A549 (cell line): ENCODE data around the gene GSTO2. TPM values are rescaled to one million over a fixed set of nuclear protein-coding genes. Genes with fewer than 3 reads are reported as not detected.

ENCODE experiments used
- ATAC-seq, 2 experiments: fragments of 200-7000 bp in 1 of 2; fragments of >200 bp in 1 of 2; cut with Nextera tagmentation in 1 of 2; cut with Tn5 transposase in 1 of 2; 3 replicates each; pipeline versions ENCODE4 v1.8.0 to v1.9.1; 2018 to 2020; ENCODE audit warnings: mild to moderate bottlenecking in 1 of 2, moderate library complexity in 1 of 2
- CTCF ChIA-PET: fragments of 300-600 bp; sonication (Branson Sonifier 250); formaldehyde crosslinking; extraction: SDS; loops from one replicate; lab custom pipeline; 2021; ENCODE audit warnings: antibody characterized with exemption, inconsistent platforms; lab: Yijun Ruan, JAX
- POLR2A ChIA-PET: fragments of 350-600 bp; formaldehyde crosslinking; extraction: SDS; loops from one replicate; lab custom pipeline; 2021; ENCODE audit warnings: antibody characterized with exemption, inconsistent platforms; lab: Yijun Ruan, JAX
- DNase-seq, 2 experiments: peaks; one replicate each; pipeline versions ENCODE4 v3.0.0 to v3.0.0-alpha.2; 2011 to 2016; ENCODE audit warnings: low read depth in 1 of 2, low spot score in 1 of 2
- FAIRE-seq: peaks from 2 replicates; lab custom pipeline; 2011; peaks lifted over from hg19 to GRCh38; lab: Jason Lieb, UNC
- H3K27ac ChIP-seq, 2 experiments: fragments of >200 bp; sonication (Bioruptor Twin); formaldehyde crosslinking; 3 replicates each; pipeline ENCODE4 v1.5.1; 2016 to 2017
- H3K4me1 ChIP-seq: fragments of >200 bp; sonication (Bioruptor Twin); formaldehyde crosslinking; 3 replicates; pipeline ENCODE4 v1.6.1; 2016
- H3K4me2 ChIP-seq: fragments of >200 bp; sonication (Bioruptor Twin); formaldehyde crosslinking; 3 replicates; pipeline ENCODE4 v1.6.1; 2016
- H3K4me3 ChIP-seq: fragments of >200 bp; sonication (Bioruptor Twin); formaldehyde crosslinking; 3 replicates; pipeline ENCODE4 v1.5.1; 2016
- H3K9me3 ChIP-seq: fragments of >200 bp; sonication (Bioruptor Twin); formaldehyde crosslinking; 3 replicates; pipeline ENCODE4 v1.6.1; 2016
- ATOH8 ChIP-seq: fragments of 250-450 bp; sonication (Bioruptor Pico); IDR thresholded peaks from 2 replicates; pipeline ENCODE4 v1.5.0; 2020; ENCODE audit warnings: low read depth, mild to moderate bottlenecking, moderate library complexity
- BCL3 ChIP-seq: fragments of >200 bp; sonication (Bioruptor Twin); formaldehyde crosslinking; IDR thresholded peaks from 3 replicates; pipeline ENCODE4 v1.6.1; 2016
- BHLHE40 ChIP-seq: IDR thresholded peaks from 2 replicates; pipeline ENCODE4 v1.6.1; 2012; ENCODE audit warnings: low read depth, low read length, inconsistent platforms
- CBX2 ChIP-seq: fragments of 200-600 bp; sonication (generic); IDR thresholded peaks from 2 replicates; pipeline ENCODE4 v1.6.1; 2016; ENCODE audit warnings: low read depth, mild to moderate bottlenecking, borderline replicate concordance
- CBX8 ChIP-seq: fragments of 200-600 bp; sonication (generic); IDR thresholded peaks from 2 replicates; pipeline ENCODE4 v1.6.1; 2016
- E2F6 ChIP-seq: IDR thresholded peaks from 2 replicates; pipeline ENCODE4 v1.6.1; 2012; ENCODE audit warnings: low read depth, borderline replicate concordance
- EHMT2 ChIP-seq: fragments of 200-600 bp; sonication (generic); IDR thresholded peaks from 2 replicates; pipeline ENCODE4 v1.6.1; 2016; ENCODE audit warnings: antibody characterized with exemption, low read depth, mild to moderate bottlenecking, moderate library complexity
- FOSB ChIP-seq: fragments of 250-450 bp; sonication (Bioruptor Pico); IDR thresholded peaks from 2 replicates; pipeline ENCODE4 v1.5.0; 2020; ENCODE audit warnings: mild to moderate bottlenecking, moderate library complexity
- GATA3 ChIP-seq: IDR thresholded peaks from 2 replicates; pipeline ENCODE4 v1.6.1; 2012; ENCODE audit warnings: borderline replicate concordance
- HDAC2 ChIP-seq: fragments of 200-600 bp; sonication (generic); IDR thresholded peaks from 2 replicates; pipeline ENCODE4 v1.6.1; 2016
- JUN ChIP-seq, 2 experiments: fragments of >200 bp; sonication (Bioruptor Twin); formaldehyde crosslinking; IDR thresholded peaks; 2 replicates in 1 of 2; 3 replicates in 1 of 2; pipeline ENCODE4 v1.6.1; 2016 to 2017
- JUNB ChIP-seq: fragments of >200 bp; sonication (Bioruptor Twin); formaldehyde crosslinking; IDR thresholded peaks from 2 replicates; pipeline ENCODE4 v1.6.1; 2016
- KDM5A ChIP-seq: fragments of 200-600 bp; sonication (generic); IDR thresholded peaks from 2 replicates; pipeline ENCODE4 v1.6.1; 2016; ENCODE audit warnings: antibody characterized with exemption, mild to moderate bottlenecking
- MYC ChIP-seq: IDR thresholded peaks from 2 replicates; pipeline ENCODE4 v1.6.1; 2012; ENCODE audit warnings: mild to moderate bottlenecking, inconsistent platforms, low read length, improper control_type of control experiment, borderline replicate concordance
- NPAS2 ChIP-seq: fragments of 250-450 bp; sonication (Bioruptor Pico); IDR thresholded peaks from 2 replicates; pipeline ENCODE4 v1.8.0; 2022; ENCODE audit warnings: mild to moderate bottlenecking, moderate library complexity, borderline replicate concordance
- RFX5 ChIP-seq: fragments of 450-650 bp; IDR thresholded peaks from 2 replicates; pipeline ENCODE4 v1.7.1; 2014; ENCODE audit warnings: antibody characterized with exemption, mild to moderate bottlenecking, moderate library complexity
- TP53 ChIP-seq: fragments of 250-450 bp; sonication (Bioruptor Pico); IDR thresholded peaks from 2 replicates; pipeline ENCODE4 v1.5.0; 2021; ENCODE audit warnings: mild to moderate bottlenecking, moderate library complexity
- WGBS: methylation state at CpG from one replicate; pipeline ENCODE4 v1.1.6; 2017; ENCODE audit errors: missing lambda C conversion rate; 5-methylcytosine and 5-hydroxymethylcytosine counted together
- polyA plus RNA-seq, 4 experiments: library from polyadenylated mRNA; depleted of rRNA in 3 of 4; stranded (reverse); fragments of >200 nt; fragmentation: RNase III in 1 of 4; extraction: RNeasy Plus Mini Kit Qiagen cat#74134 plus additional on column Dnase treatment in 1 of 4; gene quantifications; 2 replicates in 3 of 4; 3 replicates in 1 of 4; pipeline ENCODE4 v1.2.3, GENCODE V29; 2011 to 2017
- TF ChIP-seq, protein P1 (sequence below): fragments of 200-600 bp; sonication (generic); IDR thresholded peaks from 2 replicates; pipeline ENCODE4 v1.6.1; 2016; ENCODE audit warnings: antibody characterized with exemption, mild to moderate bottlenecking, moderate library complexity
- TF ChIP-seq, protein P2 (sequence below): IDR thresholded peaks from 2 replicates; pipeline ENCODE4 v1.6.1; 2012

Gene GSTO2
- polyA plus RNA-seq, 2 of the 4 experiments (the other 2 are of a cell fraction), result 1.3 to 5.7 TPM

DNA sequence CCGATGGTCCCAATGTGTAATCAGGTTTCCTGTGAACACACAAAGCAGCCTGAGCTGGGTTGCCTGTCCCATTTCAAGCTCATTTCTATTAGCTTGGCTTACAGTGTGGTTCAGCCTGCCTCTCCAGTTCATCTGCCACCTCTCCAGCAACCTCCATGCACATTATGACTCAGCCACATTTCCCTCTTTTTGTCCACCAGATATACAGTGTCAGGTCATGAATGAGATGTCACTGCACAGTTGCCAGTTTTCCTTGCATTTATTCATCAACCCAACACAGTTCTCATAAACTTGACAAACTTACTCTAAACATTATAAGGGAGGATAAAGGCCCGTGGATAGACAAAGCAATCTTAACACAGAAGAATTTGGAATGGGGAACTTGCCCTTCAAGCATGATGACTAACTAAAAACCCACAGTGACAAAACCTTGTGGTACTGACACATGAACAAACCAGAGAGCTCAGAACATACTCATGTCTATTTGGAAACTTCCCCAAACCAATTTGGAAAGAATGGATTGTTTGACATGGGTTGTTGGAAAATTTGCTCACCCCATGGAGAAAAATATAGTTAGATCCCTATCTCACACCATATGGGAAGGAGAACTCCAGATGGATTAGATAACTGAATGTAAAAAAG is 82.2 kb downstream of the GSTO2 start (continued):
- TF ChIP-seq, protein P1, sequence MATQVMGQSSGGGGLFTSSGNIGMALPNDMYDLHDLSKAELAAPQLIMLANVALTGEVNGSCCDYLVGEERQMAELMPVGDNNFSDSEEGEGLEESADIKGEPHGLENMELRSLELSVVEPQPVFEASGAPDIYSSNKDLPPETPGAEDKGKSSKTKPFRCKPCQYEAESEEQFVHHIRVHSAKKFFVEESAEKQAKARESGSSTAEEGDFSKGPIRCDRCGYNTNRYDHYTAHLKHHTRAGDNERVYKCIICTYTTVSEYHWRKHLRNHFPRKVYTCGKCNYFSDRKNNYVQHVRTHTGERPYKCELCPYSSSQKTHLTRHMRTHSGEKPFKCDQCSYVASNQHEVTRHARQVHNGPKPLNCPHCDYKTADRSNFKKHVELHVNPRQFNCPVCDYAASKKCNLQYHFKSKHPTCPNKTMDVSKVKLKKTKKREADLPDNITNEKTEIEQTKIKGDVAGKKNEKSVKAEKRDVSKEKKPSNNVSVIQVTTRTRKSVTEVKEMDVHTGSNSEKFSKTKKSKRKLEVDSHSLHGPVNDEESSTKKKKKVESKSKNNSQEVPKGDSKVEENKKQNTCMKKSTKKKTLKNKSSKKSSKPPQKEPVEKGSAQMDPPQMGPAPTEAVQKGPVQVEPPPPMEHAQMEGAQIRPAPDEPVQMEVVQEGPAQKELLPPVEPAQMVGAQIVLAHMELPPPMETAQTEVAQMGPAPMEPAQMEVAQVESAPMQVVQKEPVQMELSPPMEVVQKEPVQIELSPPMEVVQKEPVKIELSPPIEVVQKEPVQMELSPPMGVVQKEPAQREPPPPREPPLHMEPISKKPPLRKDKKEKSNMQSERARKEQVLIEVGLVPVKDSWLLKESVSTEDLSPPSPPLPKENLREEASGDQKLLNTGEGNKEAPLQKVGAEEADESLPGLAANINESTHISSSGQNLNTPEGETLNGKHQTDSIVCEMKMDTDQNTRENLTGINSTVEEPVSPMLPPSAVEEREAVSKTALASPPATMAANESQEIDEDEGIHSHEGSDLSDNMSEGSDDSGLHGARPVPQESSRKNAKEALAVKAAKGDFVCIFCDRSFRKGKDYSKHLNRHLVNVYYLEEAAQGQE, result no peak
- TF ChIP-seq, all 56 proteins: peak for 0

DNA sequence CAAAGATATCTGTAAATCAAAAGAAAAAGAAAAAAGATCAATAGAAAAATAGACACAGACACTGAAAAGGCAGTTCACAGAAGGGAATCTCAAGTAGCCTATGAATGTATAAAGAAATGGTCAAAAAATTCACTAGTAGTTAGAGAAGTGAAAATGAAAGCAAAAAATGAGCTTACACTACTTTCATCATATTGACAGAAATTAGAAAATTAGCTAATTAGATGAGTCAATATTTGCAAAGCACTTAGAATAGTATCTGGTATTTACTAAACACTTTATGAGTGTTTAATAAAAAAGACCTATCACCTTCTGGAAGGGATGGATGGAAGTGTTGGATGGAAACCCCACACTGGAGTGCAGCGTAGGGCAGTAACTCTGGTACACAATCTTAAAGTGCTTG is 82.9 kb downstream of the GSTO2 start:
- no peak for DNase-seq
- H3K4me3 ChIP-seq, result no peak overlapping the region
- ChIA-PET POLR2A (interaction anchor here (1.0 kb wide), 1 partner anchor 83 kb away, joined by 3 read pairs; the partner anchor contains the start of gene GSTO2), CTCF (interaction anchor here (0.8 to 13.2 kb wide), 13 partner anchors 10 to 288 kb away, joined by 3 to 339 read pairs (median 10); partner anchors contain the start of genes GSTO1 and ITPRIP)
- no peak for ATAC-seq
- no peak overlapping the region for H3K4me2 ChIP-seq
- WGBS, result 83% methylated on average over 1 of the region's 1 CpG
- no peak overlapping the region for H3K27ac ChIP-seq
- TF ChIP-seq E2F6, result no peak
- no peak for TF ChIP-seq BCL3
- no peak for TF ChIP-seq MYC
- TF ChIP-seq, protein P1, result no peak
- no peak for TF ChIP-seq EHMT2
- TF ChIP-seq JUN (IDR thresholded peaks at IDR 0.05), result no peak
- TF ChIP-seq RFX5, result no peak
- TF ChIP-seq TP53 (CRISPR knock-in tag), result no peak
- no peak for TF ChIP-seq CBX2
- TF ChIP-seq CBX8, result no peak
- no peak for TF ChIP-seq ATOH8
- no peak for TF ChIP-seq JUNB
- no peak for TF ChIP-seq GATA3
- TF ChIP-seq, protein P2, sequence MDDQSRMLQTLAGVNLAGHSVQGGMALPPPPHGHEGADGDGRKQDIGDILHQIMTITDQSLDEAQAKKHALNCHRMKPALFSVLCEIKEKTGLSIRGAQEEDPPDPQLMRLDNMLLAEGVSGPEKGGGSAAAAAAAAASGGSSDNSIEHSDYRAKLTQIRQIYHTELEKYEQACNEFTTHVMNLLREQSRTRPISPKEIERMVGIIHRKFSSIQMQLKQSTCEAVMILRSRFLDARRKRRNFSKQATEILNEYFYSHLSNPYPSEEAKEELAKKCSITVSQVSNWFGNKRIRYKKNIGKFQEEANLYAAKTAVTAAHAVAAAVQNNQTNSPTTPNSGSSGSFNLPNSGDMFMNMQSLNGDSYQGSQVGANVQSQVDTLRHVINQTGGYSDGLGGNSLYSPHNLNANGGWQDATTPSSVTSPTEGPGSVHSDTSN, result no peak
- TF ChIP-seq BHLHE40, result no peak
- no peak for TF ChIP-seq KDM5A
- no peak for TF ChIP-seq NPAS2
- no peak for TF ChIP-seq HDAC2
- no peak for TF ChIP-seq FOSB (CRISPR knock-in tag)
- TF ChIP-seq, all 56 proteins: peak for 0
- Histone ChIP-seq H3K9me3 (no peaks in the 10 kb centered on the region), H3K4me1 (peaks cover 20% of the 10 kb centered on the region)
- no peak for FAIRE-seq
